ENCODE data around the gene PIK3CA. TPM values are rescaled to one million over a fixed set of nuclear protein-coding genes. Genes with fewer than 3 reads are reported as not detected.
"Not testable (repeated sequence)": the region's sequence is repeated elsewhere in the genome, so short reads cannot be mapped to it uniquely, and the experiment has no call there.

PIK3CA gene
- total RNA-seq, 4 donors from 2014 or later = 28.8 to 75.6 (median 48.0) TPM

DNA sequence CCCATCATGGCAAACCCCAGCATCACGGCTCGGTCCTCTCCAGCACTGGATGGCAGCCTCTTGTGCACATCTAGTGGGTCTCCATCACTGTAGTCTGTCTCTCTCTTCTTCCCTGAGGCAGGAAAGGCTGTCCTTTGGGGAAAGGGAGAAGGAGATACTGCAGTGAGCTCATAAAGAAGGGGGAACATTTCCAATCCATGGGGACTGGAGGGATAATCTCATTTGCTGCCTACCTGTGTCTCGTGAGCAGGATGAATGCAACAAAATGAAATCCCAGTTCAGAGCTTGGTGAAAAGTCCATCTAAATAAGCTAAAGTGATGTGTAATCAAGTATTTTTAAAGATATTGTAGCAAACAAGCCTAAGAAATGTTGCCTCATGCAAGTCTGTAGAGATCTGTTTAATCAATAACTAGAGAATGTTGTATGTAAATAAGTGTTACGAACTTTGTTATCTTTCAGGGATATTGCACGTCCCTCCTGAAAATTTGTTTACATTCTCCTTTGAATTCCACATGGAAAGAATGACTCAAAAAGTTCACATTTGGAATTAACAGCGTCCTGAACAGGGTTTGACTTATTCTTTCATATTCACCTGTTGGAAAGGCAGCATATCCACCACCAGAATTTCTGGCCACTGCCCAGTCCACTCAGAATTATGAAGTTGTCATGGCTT, 102.8 kb downstream of the PIK3CA start, which contains the start of gene KCNMB3:
Gene KCNMB3, minus strand, starts transcription at position 312 of the 674 bp plus-strand sequence. Its CDS starts 124 bp downstream, at position 188.
- ATAC-seq (ENCODE audit: low FRiP score) = no peak
- TF ChIP-seq, protein P1, sequence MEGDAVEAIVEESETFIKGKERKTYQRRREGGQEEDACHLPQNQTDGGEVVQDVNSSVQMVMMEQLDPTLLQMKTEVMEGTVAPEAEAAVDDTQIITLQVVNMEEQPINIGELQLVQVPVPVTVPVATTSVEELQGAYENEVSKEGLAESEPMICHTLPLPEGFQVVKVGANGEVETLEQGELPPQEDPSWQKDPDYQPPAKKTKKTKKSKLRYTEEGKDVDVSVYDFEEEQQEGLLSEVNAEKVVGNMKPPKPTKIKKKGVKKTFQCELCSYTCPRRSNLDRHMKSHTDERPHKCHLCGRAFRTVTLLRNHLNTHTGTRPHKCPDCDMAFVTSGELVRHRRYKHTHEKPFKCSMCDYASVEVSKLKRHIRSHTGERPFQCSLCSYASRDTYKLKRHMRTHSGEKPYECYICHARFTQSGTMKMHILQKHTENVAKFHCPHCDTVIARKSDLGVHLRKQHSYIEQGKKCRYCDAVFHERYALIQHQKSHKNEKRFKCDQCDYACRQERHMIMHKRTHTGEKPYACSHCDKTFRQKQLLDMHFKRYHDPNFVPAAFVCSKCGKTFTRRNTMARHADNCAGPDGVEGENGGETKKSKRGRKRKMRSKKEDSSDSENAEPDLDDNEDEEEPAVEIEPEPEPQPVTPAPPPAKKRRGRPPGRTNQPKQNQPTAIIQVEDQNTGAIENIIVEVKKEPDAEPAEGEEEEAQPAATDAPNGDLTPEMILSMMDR (IDR thresholded peaks at IDR 0.05) = no peak
- DNase-seq (ENCODE audit: low spot score) = no peak

- DNase-seq (ENCODE audit: low spot score) (no peak), ATAC-seq (ENCODE audit: low FRiP score) (no peak)
- TF ChIP-seq, protein P1 (IDR thresholded peaks at IDR 0.05) = no peak
Observed at GRCh38 chr3:179256813-179257212, 108.7 kb downstream of the PIK3CA start.

GRCh38 chr3:179257742-179258141, 109.6 kb downstream of the PIK3CA start:
- DNase-seq (ENCODE audit: low spot score); ATAC-seq (ENCODE audit: low FRiP score): not testable (repeated sequence)

GRCh38 chr3:179258820-179259219, 110.7 kb downstream of the PIK3CA start:
- DNase-seq (ENCODE audit: low spot score) (no peak), ATAC-seq (ENCODE audit: low FRiP score) (no peak)
- TF ChIP-seq, protein P1 (IDR thresholded peaks at IDR 0.05) = no peak

DNA sequence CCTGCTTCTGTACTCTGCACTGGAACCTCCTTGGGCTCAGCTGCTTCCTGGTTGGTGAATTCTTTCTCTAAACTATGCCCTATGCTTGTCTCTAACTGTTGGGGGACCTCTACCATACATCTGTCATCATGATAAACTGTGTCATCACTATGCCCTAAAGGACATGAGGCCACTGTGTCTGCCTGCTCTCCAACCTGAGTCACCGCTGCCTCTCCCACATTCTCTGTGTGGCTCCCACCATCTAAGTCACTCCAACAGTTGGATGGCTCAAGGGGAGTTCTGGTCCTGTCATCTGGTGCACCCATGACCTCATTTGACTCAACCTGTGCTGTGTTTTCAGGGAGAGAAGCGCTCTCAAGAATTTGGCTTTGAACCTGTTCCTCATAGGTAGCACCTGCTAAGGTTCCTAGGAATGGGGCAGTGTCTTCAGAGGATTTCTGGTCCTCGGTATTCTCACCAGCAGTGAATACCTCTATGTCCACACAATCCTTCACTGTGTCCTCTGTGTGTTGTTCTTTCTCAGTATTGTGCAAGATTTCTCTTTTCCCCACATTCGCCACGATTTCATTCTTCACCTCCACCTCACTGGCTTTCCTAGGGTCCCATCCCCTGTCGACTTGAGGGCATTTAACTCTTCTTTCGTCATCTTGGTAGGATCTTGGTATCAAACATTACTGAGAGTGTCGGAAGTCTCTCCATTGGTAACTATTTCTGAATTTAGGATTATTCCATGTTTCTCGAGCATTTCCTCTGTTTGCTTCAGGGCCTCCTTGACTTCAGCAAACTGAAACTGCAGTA, 112.0 kb downstream of the PIK3CA start:
- not testable (repeated sequence) for DNase-seq (ENCODE audit: low spot score); ATAC-seq (ENCODE audit: low FRiP score)

DNA sequence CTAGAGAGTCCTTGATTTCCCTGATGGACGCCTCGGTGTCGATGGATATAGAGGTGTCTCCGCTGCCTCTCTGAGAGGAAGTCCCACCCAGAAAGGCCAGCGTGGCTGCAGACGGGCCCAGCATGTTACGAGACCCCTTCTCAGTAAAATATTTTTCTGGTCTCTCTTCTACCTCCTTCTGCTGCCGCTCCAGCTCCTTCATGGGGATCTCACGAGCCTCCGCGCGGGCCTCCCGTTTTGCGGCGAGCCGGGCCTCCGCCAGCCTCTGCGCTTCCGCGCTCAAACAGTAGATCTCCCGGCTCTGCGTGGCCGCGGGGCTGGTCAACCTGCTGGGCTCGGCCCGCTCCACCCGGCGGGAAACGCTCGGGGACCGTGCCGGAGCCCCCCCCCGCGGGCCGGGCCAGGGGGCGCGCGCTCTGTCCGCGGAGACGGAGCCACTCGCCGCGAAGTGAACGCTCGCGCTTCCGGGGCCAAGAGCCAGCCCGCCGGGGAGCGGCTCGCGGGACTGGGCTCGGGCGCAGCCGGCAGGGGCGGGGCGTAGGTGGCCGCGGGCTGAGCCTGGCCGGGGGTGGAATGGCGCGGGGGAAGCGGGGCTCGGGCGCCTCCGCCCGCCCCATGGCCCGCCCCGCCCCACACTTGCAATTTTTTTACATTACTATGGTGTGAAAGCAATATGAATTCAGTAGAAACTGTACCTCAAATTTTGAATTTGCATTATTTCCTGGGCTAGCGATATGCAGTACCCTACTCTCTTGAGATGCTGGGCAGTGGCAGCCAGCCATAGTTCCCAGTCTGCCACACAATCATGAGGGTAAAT, 113.0 kb downstream of the PIK3CA start:
- DNase-seq (ENCODE audit: low spot score) (no peak), ATAC-seq (ENCODE audit: low FRiP score) (peak; percentile 97)
- TF ChIP-seq, protein P1 (IDR thresholded peaks at IDR 0.05) = no peak

DNA sequence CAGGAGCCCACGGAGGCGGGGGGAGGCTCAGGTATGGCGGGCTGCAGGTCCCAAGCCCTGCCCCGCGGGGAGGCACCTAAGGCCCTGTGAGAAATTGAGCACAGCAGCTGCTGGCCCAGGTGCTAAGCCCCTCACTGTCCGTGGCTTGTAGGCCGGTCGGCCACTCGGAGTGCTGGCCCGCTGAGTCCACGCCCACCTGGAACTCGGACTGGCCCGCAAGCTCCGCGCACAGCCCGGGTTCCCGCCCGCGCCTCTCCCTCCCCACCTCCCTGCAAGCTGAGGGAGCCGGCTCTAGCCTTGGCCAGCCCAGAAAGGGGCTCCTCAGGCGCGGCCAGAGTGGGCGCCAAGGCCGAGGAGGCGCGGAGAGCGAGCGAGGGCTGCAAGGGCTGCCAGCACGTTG, 115.0 kb downstream of the PIK3CA start:
- TF ChIP-seq, protein P1 (IDR thresholded peaks at IDR 0.05) = no peak
- ATAC-seq (ENCODE audit: low FRiP score) = no peak
- DNase-seq (ENCODE audit: low spot score) = no peak

Data from omental fat pad (tissue), 4 donors.